ENCODE results near the gene IMMP2L.

The IMMP2L gene

GRCh38 chr7:111495173-111495810 is 67.0 kb downstream of the IMMP2L start:
- TF ChIP-seq, protein P1, sequence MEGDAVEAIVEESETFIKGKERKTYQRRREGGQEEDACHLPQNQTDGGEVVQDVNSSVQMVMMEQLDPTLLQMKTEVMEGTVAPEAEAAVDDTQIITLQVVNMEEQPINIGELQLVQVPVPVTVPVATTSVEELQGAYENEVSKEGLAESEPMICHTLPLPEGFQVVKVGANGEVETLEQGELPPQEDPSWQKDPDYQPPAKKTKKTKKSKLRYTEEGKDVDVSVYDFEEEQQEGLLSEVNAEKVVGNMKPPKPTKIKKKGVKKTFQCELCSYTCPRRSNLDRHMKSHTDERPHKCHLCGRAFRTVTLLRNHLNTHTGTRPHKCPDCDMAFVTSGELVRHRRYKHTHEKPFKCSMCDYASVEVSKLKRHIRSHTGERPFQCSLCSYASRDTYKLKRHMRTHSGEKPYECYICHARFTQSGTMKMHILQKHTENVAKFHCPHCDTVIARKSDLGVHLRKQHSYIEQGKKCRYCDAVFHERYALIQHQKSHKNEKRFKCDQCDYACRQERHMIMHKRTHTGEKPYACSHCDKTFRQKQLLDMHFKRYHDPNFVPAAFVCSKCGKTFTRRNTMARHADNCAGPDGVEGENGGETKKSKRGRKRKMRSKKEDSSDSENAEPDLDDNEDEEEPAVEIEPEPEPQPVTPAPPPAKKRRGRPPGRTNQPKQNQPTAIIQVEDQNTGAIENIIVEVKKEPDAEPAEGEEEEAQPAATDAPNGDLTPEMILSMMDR (IDR thresholded peaks at IDR 0.05): no peak
- H3K27me3 ChIP-seq: no peaks in the 10 kb centered on the region
- no peak overlapping the region for H3K27ac ChIP-seq
- no peak overlapping the region for H3K4me3 ChIP-seq (ENCODE audit: low read depth in 1 of 2, low read length in 1 of 2)
- H3K4me1 ChIP-seq (ENCODE audit: control insufficient read depth in 1 of 2, insufficient read depth in 1 of 2, low read depth in 1 of 2, low read length in 1 of 2): no peaks in the 10 kb centered on the region
- H3K36me3 ChIP-seq: no peaks in the 10 kb centered on the region
- H3K9me3 ChIP-seq: no peaks in the 10 kb centered on the region

GRCh38 chr7:111492234-111492633 is 70.1 kb downstream of the IMMP2L start:
- TF ChIP-seq, protein P1 (IDR thresholded peaks at IDR 0.05): no peak
- Histone ChIP-seq H3K9me3 (no peaks in the 10 kb centered on the region), H3K27ac (no peak overlapping the region), H3K36me3 (no peaks in the 10 kb centered on the region), H3K4me1 (ENCODE audit: control insufficient read depth in 1 of 2, insufficient read depth in 1 of 2, low read depth in 1 of 2, low read length in 1 of 2) (no peaks in the 10 kb centered on the region), H3K4me3 (ENCODE audit: low read depth in 1 of 2, low read length in 1 of 2) (no peak overlapping the region), H3K27me3 (no peaks in the 10 kb centered on the region)

DNA sequence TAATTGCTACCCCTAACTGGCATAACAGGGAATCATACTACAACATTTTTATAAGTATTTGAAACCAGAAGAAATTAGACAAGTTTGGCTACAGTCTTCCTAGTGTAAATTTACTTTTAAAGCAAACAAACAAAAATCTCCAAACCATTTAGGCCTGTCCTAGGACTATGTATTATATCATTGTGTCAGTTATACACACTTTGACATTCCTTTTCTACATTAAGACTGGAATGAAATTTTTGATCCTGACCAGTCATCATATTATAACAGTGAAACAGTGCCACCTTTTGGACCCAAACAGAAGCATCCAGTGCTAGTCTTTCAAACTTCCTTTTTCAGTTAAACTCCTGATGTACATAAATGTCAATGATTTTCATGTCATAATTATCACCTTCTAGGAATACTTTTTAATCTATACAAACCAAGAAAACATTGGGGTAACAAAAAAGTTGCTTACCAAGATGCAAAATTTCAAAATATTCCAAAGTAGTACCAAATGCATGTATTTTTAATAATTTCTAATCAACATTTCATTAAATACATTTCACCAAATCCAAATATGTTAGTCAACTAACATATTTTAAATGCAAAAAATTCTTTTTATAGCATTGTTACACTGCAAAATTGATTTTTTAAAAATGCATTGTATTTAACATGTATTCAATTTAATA is 75.7 kb downstream of the IMMP2L start:
- Histone ChIP-seq H3K9me3 (no peaks in the 10 kb centered on the region), H3K27me3 (no peaks in the 10 kb centered on the region), H3K4me1 (ENCODE audit: control insufficient read depth in 1 of 2, insufficient read depth in 1 of 2, low read depth in 1 of 2, low read length in 1 of 2) (no peaks in the 10 kb centered on the region), H3K27ac (no peak overlapping the region), H3K4me3 (ENCODE audit: low read depth in 1 of 2, low read length in 1 of 2) (no peak overlapping the region), H3K36me3 (no peaks in the 10 kb centered on the region)
- TF ChIP-seq, protein P1 (IDR thresholded peaks at IDR 0.05): no peak

DNA sequence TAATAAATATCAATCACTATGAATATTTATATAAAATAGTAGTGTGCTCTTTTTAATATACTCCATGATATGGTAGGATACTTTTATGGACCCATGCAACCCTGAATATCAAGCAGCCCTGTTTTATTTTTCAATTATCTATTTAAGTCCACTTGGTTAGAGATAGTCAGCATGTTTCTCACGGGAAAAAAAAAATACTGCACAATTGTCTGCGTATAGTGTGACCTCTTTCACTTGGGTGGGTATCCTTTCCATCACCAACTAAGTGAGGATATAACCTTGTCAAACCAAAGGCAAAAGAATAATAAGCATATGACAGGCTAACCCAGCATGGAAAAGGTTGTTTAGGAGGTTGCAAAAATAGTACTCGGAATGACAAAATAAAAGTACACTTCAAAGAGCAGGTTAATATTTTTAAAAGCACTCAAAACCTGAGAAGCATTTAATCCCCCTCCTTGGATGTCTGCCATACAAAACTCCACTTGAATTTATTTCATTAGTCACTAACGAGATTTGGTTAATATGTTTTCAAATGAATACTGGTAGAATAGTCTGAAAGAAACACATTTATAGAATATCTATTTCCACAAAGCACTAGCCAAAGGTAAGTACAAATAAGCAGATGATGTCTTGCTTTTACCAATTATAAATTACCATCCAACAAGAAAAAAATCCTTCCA is 76.5 kb downstream of the IMMP2L start:
- no peak overlapping the region for H3K4me3 ChIP-seq (ENCODE audit: low read depth in 1 of 2, low read length in 1 of 2)
- no peaks in the 10 kb centered on the region for H3K27me3 ChIP-seq
- H3K4me1 ChIP-seq (ENCODE audit: control insufficient read depth in 1 of 2, insufficient read depth in 1 of 2, low read depth in 1 of 2, low read length in 1 of 2): no peaks in the 10 kb centered on the region
- TF ChIP-seq, protein P1 (IDR thresholded peaks at IDR 0.05): no peak
- H3K9me3 ChIP-seq: no peaks in the 10 kb centered on the region
- no peaks in the 10 kb centered on the region for H3K36me3 ChIP-seq
- H3K27ac ChIP-seq: no peak overlapping the region

DNA sequence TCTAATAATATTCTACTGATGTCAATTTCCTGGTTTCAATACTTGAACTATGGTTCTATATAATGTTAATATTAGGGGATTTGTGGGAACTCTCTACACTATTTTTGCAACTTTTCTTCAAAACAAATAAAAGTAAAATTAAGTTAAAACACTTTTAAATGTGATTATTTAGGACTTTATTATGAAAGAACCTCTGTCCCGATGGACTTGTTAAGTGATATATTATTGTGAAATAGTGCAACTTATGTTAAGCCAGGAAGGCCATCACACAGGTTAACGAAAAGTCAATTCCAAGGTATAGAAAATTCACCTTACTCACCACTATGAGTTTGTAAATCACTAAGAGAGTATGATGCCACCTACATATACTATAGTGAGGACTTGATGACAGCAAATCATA is 79.2 kb downstream of the IMMP2L start:
- H3K4me1 ChIP-seq (ENCODE audit: control insufficient read depth in 1 of 2, insufficient read depth in 1 of 2, low read depth in 1 of 2, low read length in 1 of 2): no peaks in the 10 kb centered on the region
- H3K27ac ChIP-seq: no peak overlapping the region
- TF ChIP-seq, protein P1 (IDR thresholded peaks at IDR 0.05): no peak
- no peaks in the 10 kb centered on the region for H3K27me3 ChIP-seq
- H3K9me3 ChIP-seq: no peaks in the 10 kb centered on the region
- no peaks in the 10 kb centered on the region for H3K36me3 ChIP-seq
- H3K4me3 ChIP-seq (ENCODE audit: low read depth in 1 of 2, low read length in 1 of 2): no peak overlapping the region
